ENCODE data around the gene PPP1R15B.

DNA sequence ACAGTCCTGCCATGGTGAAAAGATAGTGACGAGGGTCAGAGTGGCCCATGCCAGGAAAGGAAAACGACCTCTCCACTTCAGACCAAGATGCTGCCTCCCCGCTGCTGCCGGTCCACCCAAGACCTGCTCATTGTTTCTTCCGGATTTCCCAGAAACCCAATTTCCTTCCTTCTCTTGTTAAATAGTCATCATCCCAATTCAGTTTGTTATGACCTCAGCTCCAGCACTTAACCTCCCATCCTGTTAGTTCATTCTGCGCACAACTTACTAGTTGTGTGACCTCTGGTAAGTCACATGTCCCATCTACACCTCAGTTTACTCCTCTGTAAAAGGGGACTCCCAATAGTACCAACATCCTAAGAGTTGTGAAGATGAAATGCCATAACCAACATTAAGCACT lies 29.9 kb upstream of the PPP1R15B start:
- TF ChIP-seq CTCF (IDR thresholded peaks at IDR 0.05) (no peak), POLR2A (IDR thresholded peaks at IDR 0.05) (no peak)
